ENCODE measurements around the gene RAB8A.
"Not testable (repeated sequence)": the region's sequence is repeated elsewhere in the genome, so short reads cannot be mapped to it uniquely, and the experiment has no call there.

The RAB8A gene

DNA sequence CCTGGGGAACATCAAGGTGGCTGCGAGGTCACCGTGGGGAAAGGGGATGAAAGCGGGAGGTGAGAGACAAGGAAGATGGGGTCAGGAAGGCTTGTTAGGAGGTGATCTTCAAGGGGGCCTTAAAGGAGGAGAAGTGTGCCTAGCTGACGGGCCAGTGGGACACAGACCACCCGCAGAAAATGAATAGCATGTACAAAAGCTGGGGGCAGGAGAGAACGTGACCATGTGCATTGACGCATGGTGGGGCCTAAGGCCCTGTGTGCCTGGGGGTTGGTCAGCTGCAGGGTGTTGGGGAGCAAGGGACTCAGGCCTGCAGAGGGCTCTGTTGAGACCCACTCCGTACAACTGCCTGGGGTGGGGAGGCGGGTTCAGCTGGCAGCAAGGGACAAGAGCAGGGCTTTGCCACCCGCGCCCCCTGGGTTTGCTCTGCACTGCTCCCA is 5.9 kb downstream of the RAB8A start:
- ChIA-PET POLR2A (ENCODE audit: low non-redundant PET) (no interaction called here), CTCF (no interaction called here)
- DNase-seq (ENCODE audit: low spot score) = no peak
- peak overlapping the region; percentile 12 for H3K27ac ChIP-seq
- TF ChIP-seq, protein P1, sequence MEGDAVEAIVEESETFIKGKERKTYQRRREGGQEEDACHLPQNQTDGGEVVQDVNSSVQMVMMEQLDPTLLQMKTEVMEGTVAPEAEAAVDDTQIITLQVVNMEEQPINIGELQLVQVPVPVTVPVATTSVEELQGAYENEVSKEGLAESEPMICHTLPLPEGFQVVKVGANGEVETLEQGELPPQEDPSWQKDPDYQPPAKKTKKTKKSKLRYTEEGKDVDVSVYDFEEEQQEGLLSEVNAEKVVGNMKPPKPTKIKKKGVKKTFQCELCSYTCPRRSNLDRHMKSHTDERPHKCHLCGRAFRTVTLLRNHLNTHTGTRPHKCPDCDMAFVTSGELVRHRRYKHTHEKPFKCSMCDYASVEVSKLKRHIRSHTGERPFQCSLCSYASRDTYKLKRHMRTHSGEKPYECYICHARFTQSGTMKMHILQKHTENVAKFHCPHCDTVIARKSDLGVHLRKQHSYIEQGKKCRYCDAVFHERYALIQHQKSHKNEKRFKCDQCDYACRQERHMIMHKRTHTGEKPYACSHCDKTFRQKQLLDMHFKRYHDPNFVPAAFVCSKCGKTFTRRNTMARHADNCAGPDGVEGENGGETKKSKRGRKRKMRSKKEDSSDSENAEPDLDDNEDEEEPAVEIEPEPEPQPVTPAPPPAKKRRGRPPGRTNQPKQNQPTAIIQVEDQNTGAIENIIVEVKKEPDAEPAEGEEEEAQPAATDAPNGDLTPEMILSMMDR (conservative IDR thresholded peaks at IDR 0.05; ENCODE audit: low read depth) = no peak

DNA sequence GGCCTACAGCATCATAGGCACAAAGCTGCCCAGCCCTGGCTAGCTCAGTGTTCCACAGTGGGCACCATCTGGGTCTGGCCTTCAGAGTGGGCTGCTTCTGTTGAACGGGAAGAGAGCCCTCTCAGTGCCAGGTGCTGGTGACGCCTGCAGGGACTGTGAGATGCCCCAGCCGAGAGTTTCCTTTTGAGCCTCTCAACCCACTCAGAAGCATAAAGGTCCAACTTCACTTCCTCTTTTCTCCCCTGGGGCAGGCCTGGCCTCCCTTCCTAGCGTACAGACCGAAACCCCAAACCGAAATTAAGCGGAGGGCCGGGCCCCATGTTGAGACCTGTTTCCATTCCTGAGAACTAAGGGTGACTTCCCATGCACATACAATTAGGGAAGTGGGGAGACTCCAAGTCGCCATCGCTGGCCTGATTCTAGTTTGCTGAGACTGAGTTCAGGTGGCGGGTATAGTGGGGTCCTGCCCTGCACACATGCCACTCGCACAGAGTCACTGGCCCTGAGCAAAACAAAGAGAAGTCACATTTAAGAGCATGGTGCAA is 6.9 kb downstream of the RAB8A start:
- TF ChIP-seq, protein P1 (conservative IDR thresholded peaks at IDR 0.05; ENCODE audit: low read depth) = no peak
- POLR2A ChIA-PET (ENCODE audit: low non-redundant PET) = no interaction called here
- no peak for DNase-seq (ENCODE audit: low spot score)
- H3K27ac ChIP-seq = peak overlapping the region; percentile 12
- CTCF ChIA-PET = no interaction called here

DNA sequence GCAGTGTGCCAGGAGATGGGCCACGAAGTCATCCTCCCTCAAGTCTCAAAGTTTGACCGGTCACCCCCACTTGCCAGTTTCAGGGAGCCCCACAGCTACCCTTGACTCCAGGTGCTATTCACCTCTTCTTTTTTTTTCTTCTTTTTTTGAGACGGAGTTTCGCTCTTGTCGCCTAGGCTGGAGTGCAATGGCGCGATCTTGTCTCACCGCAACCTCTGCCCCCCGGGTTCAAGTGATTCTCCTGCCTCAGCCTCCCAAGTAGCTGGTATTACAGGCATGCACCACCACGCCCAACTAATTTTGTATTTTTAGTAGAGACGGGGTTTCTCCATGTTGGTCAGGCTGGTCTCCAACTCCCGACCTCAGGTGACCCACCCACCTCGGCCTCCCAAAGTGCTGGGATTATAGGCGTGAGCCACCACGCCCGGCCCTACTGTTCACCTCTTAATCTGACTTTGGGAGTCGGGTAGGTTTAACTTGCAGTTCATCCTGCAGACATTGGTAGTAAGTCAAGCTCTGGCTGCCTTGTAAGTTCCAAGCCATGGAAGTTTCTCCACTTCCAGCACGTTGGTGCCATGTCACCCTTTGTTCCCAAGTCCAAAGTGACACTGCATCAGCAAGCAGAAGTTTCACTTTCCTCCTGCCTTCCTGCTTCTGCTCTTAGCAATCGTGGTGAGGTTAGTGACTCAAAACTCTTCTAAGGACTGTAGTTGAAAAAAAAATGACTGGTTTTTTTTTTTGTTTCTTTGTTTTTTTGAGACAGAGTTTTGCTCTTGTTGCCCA is 7.6 kb downstream of the RAB8A start:
- H3K27ac ChIP-seq = 0 out of 2 replicates have a peak overlapping the region, but pooled peaks have one; percentile 5
- CTCF ChIA-PET = interaction anchor here (0.5 kb wide), 1 partner anchor 60 kb away, joined by 3 read pairs; no protein-coding TSS in a partner anchor
- DNase-seq (ENCODE audit: low spot score); POLR2A ChIA-PET (ENCODE audit: low non-redundant PET): not testable (repeated sequence)

DNA sequence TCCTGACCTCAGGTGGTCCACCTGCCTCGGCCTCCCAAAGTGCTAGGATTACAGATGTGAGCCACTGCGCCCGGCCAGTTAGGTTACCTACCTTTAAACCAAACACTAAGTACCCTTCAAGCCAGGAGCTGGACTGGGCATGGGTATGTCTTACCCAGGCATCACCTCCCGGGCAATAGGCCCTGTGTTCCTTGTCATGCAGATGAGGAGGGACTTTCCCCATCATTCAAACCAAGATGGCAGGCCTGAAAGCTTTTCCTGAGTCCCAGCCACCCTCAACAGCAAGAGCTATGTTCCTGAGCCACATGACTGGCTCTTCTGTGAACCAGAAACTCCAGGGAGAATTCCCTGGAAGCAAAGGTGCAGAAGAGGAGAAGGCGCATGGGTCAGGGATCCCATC is 9.5 kb downstream of the RAB8A start:
- no peak for DNase-seq (ENCODE audit: low spot score)
- POLR2A ChIA-PET (ENCODE audit: low non-redundant PET) = no interaction called here
- H3K27ac ChIP-seq = peak overlapping the region; percentile 5
- CTCF ChIA-PET = no interaction called here
- TF ChIP-seq, protein P1 (conservative IDR thresholded peaks at IDR 0.05; ENCODE audit: low read depth) = no peak

DNA sequence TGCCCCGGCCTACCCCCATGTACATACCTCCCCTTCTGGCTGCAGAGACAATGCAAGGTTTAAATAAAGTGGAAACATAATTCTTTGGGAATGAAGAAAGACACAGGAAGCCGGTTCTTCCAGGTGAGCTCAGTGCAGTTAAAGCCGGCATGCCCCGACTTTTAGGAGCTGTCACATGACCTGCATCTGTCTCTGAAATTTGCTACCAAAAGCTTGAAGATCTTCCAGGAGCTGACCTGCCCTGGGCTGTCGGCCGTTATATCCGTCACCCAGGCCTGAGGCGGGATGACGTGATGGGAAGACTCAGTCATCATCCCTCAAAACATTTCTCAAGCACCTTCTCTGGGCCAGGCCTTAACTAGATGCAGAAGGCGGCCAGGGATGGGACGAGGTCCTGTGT is 10.3 kb downstream of the RAB8A start:
- TF ChIP-seq, protein P1 (conservative IDR thresholded peaks at IDR 0.05; ENCODE audit: low read depth) = no peak
- ChIA-PET CTCF (no interaction called here), POLR2A (ENCODE audit: low non-redundant PET) (no interaction called here)
- no peak overlapping the region; the same call in 1 of the 2 replicates for H3K27ac ChIP-seq
- no peak for DNase-seq (ENCODE audit: low spot score)

DNA sequence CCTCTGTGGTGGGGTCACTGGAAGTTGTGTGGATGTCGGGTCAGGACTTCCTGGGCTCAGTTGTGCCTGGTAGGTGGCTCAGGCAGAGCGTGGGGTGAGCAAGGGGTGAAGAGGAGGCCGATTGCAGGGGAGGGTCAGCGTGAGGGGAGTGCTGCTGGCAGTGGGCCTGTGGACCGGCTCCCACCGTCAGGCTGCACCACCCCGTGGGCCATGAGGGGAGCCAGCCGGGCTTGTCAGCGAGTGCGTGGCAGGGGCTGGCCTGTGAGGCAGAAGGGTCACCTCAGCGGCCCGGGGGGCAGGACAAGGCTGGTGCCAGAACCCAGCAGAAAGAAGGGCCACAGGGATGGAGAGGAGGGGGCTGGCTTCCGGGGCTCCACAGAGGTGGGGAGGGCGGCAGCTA is 13.3 kb downstream of the RAB8A start:
- TF ChIP-seq, protein P1 (conservative IDR thresholded peaks at IDR 0.05; ENCODE audit: low read depth) = no peak
- peak overlapping the region; percentile 14; the same call in 1 of the 2 replicates for H3K27ac ChIP-seq
- CTCF ChIA-PET = interaction anchor here (0.6 kb wide), 1 partner anchor 493 kb away, joined by 3 read pairs; no protein-coding TSS in a partner anchor
- POLR2A ChIA-PET (ENCODE audit: low non-redundant PET) = no interaction called here
- DNase-seq (ENCODE audit: low spot score) = no peak

All from RWPE1 (cell line).